Parathyroid adenoma (tissue), 2 donors: ENCODE results near the gene DUSP7.

Experiments
- H2AFZ ChIP-seq: fragments of 300-600 bp; sonication (generic); one replicate; pipeline ENCODE4 v1.7.0; 2017; ENCODE audit warnings: antibody characterized with exemption, mild to moderate bottlenecking
- H3K27ac ChIP-seq: fragments of 300-600 bp; sonication (generic); one replicate; pipeline ENCODE4 v1.7.0; 2017
- H3K27me3 ChIP-seq: fragments of 300-600 bp; sonication (generic); one replicate; pipeline ENCODE4 v1.7.0; 2017; ENCODE audit warnings: low read length; ENCODE audit not compliant: control insufficient read depth, insufficient read depth
- H3K36me3 ChIP-seq: fragments of 300-600 bp; sonication (generic); one replicate; pipeline ENCODE4 v1.7.0; 2017; ENCODE audit warnings: low read length; ENCODE audit not compliant: control insufficient read depth, insufficient read depth
- H3K4me1 ChIP-seq: fragments of 300-600 bp; sonication (generic); one replicate; pipeline ENCODE4 v1.7.0; 2017; ENCODE audit warnings: control low read depth
- H3K4me2 ChIP-seq: fragments of 300-600 bp; sonication (generic); one replicate; pipeline ENCODE4 v1.7.0; 2017; ENCODE audit warnings: low read length
- H3K4me3 ChIP-seq: fragments of 300-600 bp; sonication (generic); one replicate; pipeline ENCODE4 v1.7.0; 2017; ENCODE audit warnings: low read depth, low read length
- H3K79me2 ChIP-seq: fragments of 300-600 bp; sonication (generic); one replicate; pipeline ENCODE4 v1.7.0; 2017; ENCODE audit warnings: control low read depth
- H3K9ac ChIP-seq: fragments of 300-600 bp; sonication (generic); one replicate; pipeline ENCODE4 v1.7.0; 2017; ENCODE audit warnings: mild to moderate bottlenecking
- H3K9me3 ChIP-seq: fragments of 300-600 bp; sonication (generic); one replicate; pipeline ENCODE4 v1.7.0; 2017; ENCODE audit warnings: low read length; ENCODE audit not compliant: control insufficient read depth
- TF ChIP-seq, protein P1 (sequence below): fragments of 300-600 bp; sonication (generic); IDR thresholded peaks from one replicate; pipeline ENCODE4 v1.7.0; 2017; ENCODE audit warnings: antibody characterized with exemption, mild to moderate bottlenecking
- donor health status: primary hyperparathyroidism.

DUSP7 gene

DNA sequence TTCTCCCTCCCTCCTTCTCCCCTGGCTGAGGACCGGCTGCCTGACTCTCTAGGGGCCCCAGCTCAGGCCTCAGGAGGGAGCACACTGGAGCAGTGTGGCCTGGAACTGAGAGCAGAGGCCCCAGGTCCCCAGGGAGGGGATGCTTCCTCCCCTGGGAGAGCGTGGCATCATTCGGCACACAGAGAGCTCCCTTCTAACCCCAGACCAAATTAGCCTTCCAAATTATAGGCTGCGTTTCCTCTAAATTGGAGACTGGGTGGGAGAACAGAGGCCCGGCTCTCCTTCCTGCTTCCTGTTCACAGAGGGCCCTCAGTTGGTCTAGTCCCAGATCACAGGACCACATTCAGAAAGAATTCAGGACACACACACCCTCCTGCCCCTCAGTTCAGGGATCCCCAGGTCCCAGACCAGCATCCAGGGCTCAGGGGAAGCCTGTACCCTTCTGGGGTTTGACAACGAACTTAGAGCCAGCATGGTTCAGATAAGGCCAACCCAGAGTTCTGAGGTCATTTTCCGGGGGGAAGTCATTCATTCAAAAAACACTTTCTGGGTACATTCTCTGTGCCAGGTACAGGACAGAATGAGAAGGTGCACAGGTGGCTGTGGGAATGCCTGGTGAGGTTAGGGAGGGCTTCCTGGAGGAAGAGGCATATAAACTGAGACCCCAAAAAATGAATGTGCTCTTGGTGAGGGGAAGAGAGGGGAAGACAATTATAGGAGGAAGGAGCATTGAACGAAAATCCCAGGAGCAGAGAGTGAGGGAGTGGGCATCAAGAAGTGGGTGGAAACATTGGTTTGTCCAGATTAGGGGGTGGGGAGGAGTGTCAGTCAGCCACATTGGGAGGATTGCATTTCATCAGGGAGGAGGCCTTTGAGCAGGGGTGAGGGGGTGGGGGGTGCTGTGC lies 32.3 kb downstream of the DUSP7 start:
- Histone ChIP-seq H3K4me1 (no peaks in the 10 kb centered on the region), H3K9ac (no peak overlapping the region), H3K9me3 (no peaks in the 10 kb centered on the region), H3K27ac (no peak overlapping the region), H3K4me2 (no peak overlapping the region), H3K36me3 (no peaks in the 10 kb centered on the region), H3K4me3 (no peak overlapping the region), H3K79me2 (no peaks in the 10 kb centered on the region), H3K27me3 (no peaks in the 10 kb centered on the region), H2AFZ (no peak overlapping the region)
- TF ChIP-seq, protein P1, sequence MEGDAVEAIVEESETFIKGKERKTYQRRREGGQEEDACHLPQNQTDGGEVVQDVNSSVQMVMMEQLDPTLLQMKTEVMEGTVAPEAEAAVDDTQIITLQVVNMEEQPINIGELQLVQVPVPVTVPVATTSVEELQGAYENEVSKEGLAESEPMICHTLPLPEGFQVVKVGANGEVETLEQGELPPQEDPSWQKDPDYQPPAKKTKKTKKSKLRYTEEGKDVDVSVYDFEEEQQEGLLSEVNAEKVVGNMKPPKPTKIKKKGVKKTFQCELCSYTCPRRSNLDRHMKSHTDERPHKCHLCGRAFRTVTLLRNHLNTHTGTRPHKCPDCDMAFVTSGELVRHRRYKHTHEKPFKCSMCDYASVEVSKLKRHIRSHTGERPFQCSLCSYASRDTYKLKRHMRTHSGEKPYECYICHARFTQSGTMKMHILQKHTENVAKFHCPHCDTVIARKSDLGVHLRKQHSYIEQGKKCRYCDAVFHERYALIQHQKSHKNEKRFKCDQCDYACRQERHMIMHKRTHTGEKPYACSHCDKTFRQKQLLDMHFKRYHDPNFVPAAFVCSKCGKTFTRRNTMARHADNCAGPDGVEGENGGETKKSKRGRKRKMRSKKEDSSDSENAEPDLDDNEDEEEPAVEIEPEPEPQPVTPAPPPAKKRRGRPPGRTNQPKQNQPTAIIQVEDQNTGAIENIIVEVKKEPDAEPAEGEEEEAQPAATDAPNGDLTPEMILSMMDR, result no peak

DNA sequence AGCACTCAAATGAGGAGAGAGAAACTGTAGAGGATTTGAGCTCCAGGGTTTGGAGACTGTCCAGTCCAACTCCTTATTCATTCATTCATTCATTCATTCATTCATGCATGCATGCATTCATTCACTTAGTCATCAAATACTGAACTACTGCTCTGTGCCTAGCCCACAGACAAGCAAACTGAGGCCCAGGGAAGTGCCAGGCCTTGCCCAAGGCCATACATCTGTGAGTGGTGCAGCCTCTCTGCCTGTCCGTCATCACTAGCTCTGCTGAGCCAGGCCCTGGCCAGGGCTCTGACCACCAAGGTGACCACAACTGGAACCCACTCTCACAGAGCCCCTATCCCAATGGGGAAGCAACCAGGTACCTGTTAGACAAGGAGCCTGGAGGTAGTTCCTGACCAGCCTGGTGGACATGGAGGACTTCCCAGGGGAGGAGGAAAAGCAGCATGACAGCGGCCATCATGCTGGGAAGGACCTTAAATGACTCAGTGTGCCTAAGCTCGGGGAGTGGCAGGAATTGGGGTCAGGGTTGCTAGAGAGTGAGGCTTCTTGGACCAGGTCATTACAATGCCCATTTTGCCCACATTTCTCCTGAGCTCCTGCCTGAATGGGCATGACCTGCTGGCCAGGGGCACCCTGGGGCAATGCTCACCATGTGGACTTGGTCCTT lies 33.1 kb downstream of the DUSP7 start:
- Histone ChIP-seq H3K27me3 (no peaks in the 10 kb centered on the region), H3K4me3 (no peak overlapping the region), H3K9ac (no peak overlapping the region), H3K4me1 (no peaks in the 10 kb centered on the region), H3K9me3 (no peaks in the 10 kb centered on the region), H2AFZ (no peak overlapping the region), H3K79me2 (no peaks in the 10 kb centered on the region), H3K36me3 (no peaks in the 10 kb centered on the region), H3K27ac (no peak overlapping the region), H3K4me2 (no peak overlapping the region)
- TF ChIP-seq, protein P1, result no peak

DNA sequence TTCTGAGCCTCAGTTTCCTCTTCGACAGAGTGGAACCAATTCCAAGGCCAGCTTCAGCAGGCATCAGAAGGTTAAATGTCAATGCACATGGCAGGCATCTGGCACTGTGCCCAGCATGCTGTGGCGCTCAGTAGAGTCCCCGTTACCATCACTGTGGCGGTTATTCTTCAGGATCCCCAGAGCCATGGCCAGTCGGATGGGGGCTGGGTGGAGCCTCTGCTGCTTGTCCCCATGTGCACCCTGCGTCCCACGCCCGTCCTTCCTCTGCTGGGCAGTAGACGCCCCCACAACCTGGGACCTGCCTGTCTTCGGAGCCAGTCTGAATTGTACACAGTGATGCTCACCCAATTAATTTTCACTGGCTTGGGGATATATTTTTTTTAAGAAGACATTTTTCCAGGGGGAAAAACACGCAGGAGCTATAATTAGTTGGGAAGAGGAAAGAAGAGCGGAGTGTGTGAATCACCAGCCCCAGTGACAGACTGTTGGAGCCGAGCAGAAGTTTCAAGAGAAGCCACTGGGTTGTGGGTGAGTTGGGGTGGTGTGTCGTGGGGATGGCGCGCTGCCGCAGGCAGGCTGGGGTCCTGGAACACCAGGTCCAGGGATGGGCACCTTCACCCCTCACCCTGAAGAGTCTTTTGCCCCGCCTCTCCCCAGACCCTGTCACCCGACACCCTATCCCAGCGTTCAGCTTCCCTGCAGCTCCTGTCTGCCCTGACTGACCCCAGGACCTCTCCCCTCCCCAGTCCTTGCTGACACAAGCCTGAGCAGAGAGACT lies 33.9 kb downstream of the DUSP7 start:
- H3K27ac ChIP-seq, result no peak overlapping the region

DNA sequence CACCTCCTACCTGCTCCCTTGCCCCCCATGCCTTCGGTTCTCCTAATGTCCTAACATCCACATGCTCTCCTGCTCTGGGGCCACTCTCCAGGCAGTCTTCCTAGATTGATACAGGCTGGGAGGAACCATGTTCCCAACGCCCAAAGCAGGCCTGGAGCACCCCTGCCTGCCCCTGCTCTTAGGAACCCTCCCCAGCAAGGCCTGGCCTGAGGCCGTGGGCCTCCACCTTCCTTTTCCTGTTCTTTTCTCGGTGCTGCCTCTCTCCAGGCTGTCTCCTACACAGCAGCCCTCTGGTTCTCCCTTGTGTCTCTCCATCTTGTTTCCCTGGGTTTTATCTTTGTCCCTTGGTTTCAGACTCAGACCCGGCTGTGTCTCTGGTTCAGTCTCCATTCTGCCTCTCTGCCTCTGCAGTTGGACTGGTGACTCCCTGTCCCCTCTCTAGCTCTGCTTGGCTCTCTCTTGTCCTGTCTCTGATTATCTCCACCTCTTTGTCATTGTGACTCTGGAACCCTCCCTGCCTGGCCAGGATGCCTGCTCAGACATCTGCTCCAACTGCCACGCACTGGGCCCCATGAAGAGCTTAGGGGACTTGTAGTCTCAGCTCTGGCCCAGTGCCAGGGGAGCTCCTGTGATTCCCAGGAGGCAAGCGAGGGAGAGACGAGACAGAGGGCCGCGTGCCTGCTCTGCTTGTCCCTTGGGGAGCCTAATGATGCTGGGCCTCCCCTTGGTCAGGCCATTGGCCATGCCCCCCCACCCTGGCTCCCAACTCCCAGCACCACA lies 34.7 kb downstream of the DUSP7 start:
- Histone ChIP-seq H3K4me1 (no peaks in the 10 kb centered on the region), H3K27ac (no peak overlapping the region), H3K4me2 (no peak overlapping the region), H3K36me3 (no peaks in the 10 kb centered on the region), H3K9me3 (no peaks in the 10 kb centered on the region), H3K27me3 (no peaks in the 10 kb centered on the region), H3K9ac (no peak overlapping the region), H3K4me3 (no peak overlapping the region), H2AFZ (no peak overlapping the region), H3K79me2 (no peaks in the 10 kb centered on the region)
- TF ChIP-seq, protein P1, result no peak

More for the DNA sequence above, 33.9 kb downstream of the DUSP7 start:
- no peak overlapping the region for H3K4me2 ChIP-seq
- no peaks in the 10 kb centered on the region for H3K27me3 ChIP-seq
- no peaks in the 10 kb centered on the region for H3K4me1 ChIP-seq
- H3K4me3 ChIP-seq, result no peak overlapping the region
- no peak overlapping the region for H2AFZ ChIP-seq
- H3K9me3 ChIP-seq, result no peaks in the 10 kb centered on the region
- TF ChIP-seq, protein P1, result no peak
- H3K36me3 ChIP-seq, result no peaks in the 10 kb centered on the region
- H3K79me2 ChIP-seq, result no peaks in the 10 kb centered on the region
- H3K9ac ChIP-seq, result no peak overlapping the region
